ENCODE measurements around the gene RALGAPA2. TPM values are rescaled to one million over a fixed set of nuclear protein-coding genes. Genes with fewer than 3 reads are reported as not detected.

The RALGAPA2 gene
- total RNA-seq: 46.7 TPM
- long read RNA-seq, partial matches to known transcripts: 16 of 55 reads
- long read RNA-seq, other reads (novel, unspliced or antisense): 38 of 55 reads

GRCh38 chr20:20712474-20713243 lies at the start of gene RALGAPA2:
Gene RALGAPA2, minus strand, starts transcription at chr20:20712644. Its CDS starts 164 bp downstream, at chr20:20712480.
- peak; percentile 98 for DNase-seq (ENCODE audit: low spot score)

- DNase-seq (ENCODE audit: low spot score): no peak
Measured at GRCh38 chr20:20761301-20761700, 48.9 kb upstream of the RALGAPA2 start.

- no peak for DNase-seq (ENCODE audit: low spot score)
Measured at GRCh38 chr20:20759132-20759531, 46.7 kb upstream of the RALGAPA2 start.

GRCh38 chr20:20755674-20756319 lies 43.4 kb upstream of the RALGAPA2 start:
- no peak for DNase-seq (ENCODE audit: low spot score)

- no peak for DNase-seq (ENCODE audit: low spot score)
Measured at GRCh38 chr20:20755231-20755630, 42.8 kb upstream of the RALGAPA2 start.

GRCh38 chr20:20754714-20755113 lies 42.3 kb upstream of the RALGAPA2 start:
- DNase-seq (ENCODE audit: low spot score): no peak

GRCh38 chr20:20752712-20753111 lies 40.3 kb upstream of the RALGAPA2 start:
- no peak for DNase-seq (ENCODE audit: low spot score)

- no peak for DNase-seq (ENCODE audit: low spot score)
Measured at GRCh38 chr20:20747298-20747697, 34.9 kb upstream of the RALGAPA2 start.

- no peak for DNase-seq (ENCODE audit: low spot score)
Measured at GRCh38 chr20:20744170-20744725, 31.8 kb upstream of the RALGAPA2 start.

- DNase-seq (ENCODE audit: low spot score): no peak
Measured at GRCh38 chr20:20743511-20744169, 31.2 kb upstream of the RALGAPA2 start.

GRCh38 chr20:20741087-20742045 lies 28.9 kb upstream of the RALGAPA2 start:
- no peak for DNase-seq (ENCODE audit: low spot score)

- no peak for DNase-seq (ENCODE audit: low spot score)
Measured at GRCh38 chr20:20740541-20740940, 28.1 kb upstream of the RALGAPA2 start.

- no peak for DNase-seq (ENCODE audit: low spot score)
Measured at GRCh38 chr20:20737158-20737557, 24.7 kb upstream of the RALGAPA2 start.

GRCh38 chr20:20736303-20736702 lies 23.9 kb upstream of the RALGAPA2 start:
- no peak for DNase-seq (ENCODE audit: low spot score)

- no peak for DNase-seq (ENCODE audit: low spot score)
Measured at GRCh38 chr20:20734475-20734948, 22.1 kb upstream of the RALGAPA2 start.

GRCh38 chr20:20733943-20734342 lies 21.5 kb upstream of the RALGAPA2 start:
- no peak for DNase-seq (ENCODE audit: low spot score)

GRCh38 chr20:20732641-20733040 lies 20.2 kb upstream of the RALGAPA2 start:
- DNase-seq (ENCODE audit: low spot score): no peak

GRCh38 chr20:20731945-20732296 lies 19.5 kb upstream of the RALGAPA2 start:
- DNase-seq (ENCODE audit: low spot score): no peak

- DNase-seq (ENCODE audit: low spot score): no peak
Measured at GRCh38 chr20:20731000-20731944, 18.8 kb upstream of the RALGAPA2 start.
